Activated T-cell treated with anti-CD3 and anti-CD28 coated beads, Interleukin-2, amount 50 U/mL, for 4 hours (primary cell): ENCODE measurements around the gene EXD3. TPM values are rescaled to one million over a fixed set of nuclear protein-coding genes. Genes with fewer than 3 reads are reported as not detected.

Source experiments
- ATAC-seq, 2 donors: fragments of 200-7000 bp; cut with Tn5 transposase; one replicate each; pipeline ENCODE4 v1.10.0; 2021
- DNase-seq: peaks from one replicate; pipeline ENCODE4 v3.0.0-alpha.2; 2020
- H3K27me3 Mint-ChIP-seq: one replicate; pipeline ENCODE4 v1.8.0; 2021; ENCODE audit warnings: low read depth, mixed read lengths
- H3K36me3 Mint-ChIP-seq: one replicate; pipeline ENCODE4 v1.8.0; 2022; ENCODE audit warnings: mixed read lengths; ENCODE audit not compliant: insufficient read depth
- H3K4me1 Mint-ChIP-seq: one replicate; pipeline ENCODE4 v1.8.0; 2021; ENCODE audit warnings: low read depth, mixed read lengths
- H3K4me3 Mint-ChIP-seq: one replicate; pipeline ENCODE4 v1.8.0; 2021; ENCODE audit warnings: mild to moderate bottlenecking, moderate library complexity, mixed read lengths
- H3K9me3 Mint-ChIP-seq: one replicate; pipeline ENCODE4 v1.8.0; 2021; ENCODE audit warnings: mixed read lengths
- total RNA-seq, 3 donors: library from RNA; stranded (reverse); gene quantifications; one replicate each; pipeline ENCODE4 v1.2.1, GENCODE V29; 2021

EXD3 gene
- total RNA-seq, 3 donors from 2014 or later = 1.7 to 2.8 (median 2.5) TPM

DNA sequence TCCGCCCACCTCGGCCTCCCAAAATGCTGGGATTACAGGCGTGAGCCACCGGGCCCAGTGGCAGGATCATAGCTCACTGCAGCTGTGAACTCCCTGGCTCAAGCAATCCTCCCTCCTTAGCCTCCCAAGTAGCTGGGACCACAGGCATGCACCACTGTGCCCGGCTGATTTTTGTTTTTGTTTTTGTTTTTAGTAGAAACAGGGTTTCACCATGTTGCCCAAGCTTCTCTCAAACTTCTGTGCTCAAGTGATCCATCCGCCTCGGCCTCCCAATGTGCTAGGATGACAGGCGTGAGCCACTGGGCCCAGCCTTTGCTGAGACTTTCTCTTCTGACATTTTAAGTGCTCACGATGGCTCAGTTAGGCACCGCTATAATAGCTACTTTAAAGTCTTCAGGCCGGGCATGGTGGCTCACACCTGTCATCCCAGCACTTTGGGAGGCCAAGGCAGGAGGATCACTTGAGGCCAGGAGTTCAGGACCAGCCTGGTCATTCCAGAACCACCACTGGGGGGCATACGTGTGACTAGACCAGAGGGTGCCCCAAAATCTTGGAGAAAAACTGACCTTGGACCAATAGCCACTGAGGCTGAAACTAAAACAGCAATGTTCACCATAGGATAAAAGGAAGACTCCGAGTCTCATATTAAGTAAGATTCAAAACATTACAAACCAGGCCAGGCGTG, 21.3 kb upstream of the EXD3 start:
- H3K36me3 Mint-ChIP-seq = no peaks in the 10 kb centered on the region
- peaks cover 16% of the 10 kb centered on the region for H3K27me3 Mint-ChIP-seq
- H3K4me1 Mint-ChIP-seq = peaks cover 15% of the 10 kb centered on the region
- H3K9me3 Mint-ChIP-seq = no peaks in the 10 kb centered on the region
- no peak overlapping the region for H3K4me3 Mint-ChIP-seq
- ATAC-seq (no peak), DNase-seq (no peak)

GRCh38 chr9:137441935-137442321, 19.0 kb upstream of the EXD3 start:
- H3K4me1 Mint-ChIP-seq = peaks cover 13% of the 10 kb centered on the region
- H3K9me3 Mint-ChIP-seq = no peaks in the 10 kb centered on the region
- ATAC-seq = no peak
- no peak for DNase-seq
- H3K4me3 Mint-ChIP-seq = peak overlapping the region; percentile 59
- H3K36me3 Mint-ChIP-seq = no peaks in the 10 kb centered on the region
- H3K27me3 Mint-ChIP-seq = peaks cover 16% of the 10 kb centered on the region

DNA sequence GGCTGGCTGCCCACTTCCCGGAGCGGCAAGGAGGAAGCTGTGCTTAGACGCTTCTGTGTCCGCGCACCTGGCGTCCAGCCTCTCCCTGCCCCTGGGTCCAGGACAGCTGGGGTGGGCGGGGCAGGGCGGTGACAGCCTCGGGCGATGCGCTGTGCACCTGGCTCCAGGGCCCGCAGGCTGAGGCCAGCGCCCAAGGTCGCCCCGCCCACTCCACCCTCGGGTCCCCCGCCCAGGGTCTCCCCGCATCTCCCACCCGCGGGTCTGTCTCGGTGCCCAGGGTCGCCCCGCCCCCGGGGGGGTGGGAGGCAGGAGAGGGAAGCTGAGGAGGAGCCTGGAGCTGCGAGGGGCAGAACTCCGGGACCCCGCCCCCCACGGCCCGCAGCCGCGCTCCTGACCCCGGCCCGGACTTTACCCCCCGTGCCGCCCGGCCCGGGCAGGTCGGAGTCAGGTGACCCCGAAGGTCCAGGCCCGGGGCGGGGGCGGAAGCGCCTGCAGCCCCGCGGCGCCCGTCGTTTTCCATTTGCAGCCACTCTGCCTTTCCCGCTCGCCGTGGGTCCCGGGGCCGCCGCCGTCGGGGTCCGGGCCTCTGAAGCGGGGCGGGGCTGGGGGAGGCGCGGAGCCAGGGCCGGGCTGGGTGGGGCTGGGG, 18.4 kb upstream of the EXD3 start, which contains the start of gene ENTPD8:
ENTPD8 (minus strand) TSS at position 69 of the 646 bp plus-strand sequence. CDS start 3,072 bp downstream, outside the sequence.
- no peaks in the 10 kb centered on the region for H3K9me3 Mint-ChIP-seq

GRCh38 chr9:137439158-137439714, 16.3 kb upstream of the EXD3 start:
- Mint-ChIP-seq H3K9me3 (no peaks in the 10 kb centered on the region), H3K36me3 (no peaks in the 10 kb centered on the region), H3K27me3 (peaks cover 15% of the 10 kb centered on the region), H3K4me1 (peaks cover 3% of the 10 kb centered on the region), H3K4me3 (no peak overlapping the region)
- DNase-seq = no peak
- ATAC-seq = no peak

More for the DNA sequence above, 18.4 kb upstream of the EXD3 start, which contains the start of gene ENTPD8:
- H3K36me3 Mint-ChIP-seq = no peaks in the 10 kb centered on the region
- ATAC-seq = peak; percentile 22 to 28
- peak within 1 kb of the TSS; percentile 59 for H3K4me3 Mint-ChIP-seq
- H3K27me3 Mint-ChIP-seq = peaks cover 16% of the 10 kb centered on the region
- H3K4me1 Mint-ChIP-seq = peaks cover 13% of the 10 kb centered on the region
- no peak for DNase-seq

- H3K4me1 Mint-ChIP-seq = peaks cover 3% of the 10 kb centered on the region
- H3K4me3 Mint-ChIP-seq = no peak overlapping the region
- ATAC-seq = no peak
- no peak for DNase-seq
- peaks cover 15% of the 10 kb centered on the region for H3K27me3 Mint-ChIP-seq
- H3K9me3 Mint-ChIP-seq = no peaks in the 10 kb centered on the region
- H3K36me3 Mint-ChIP-seq = no peaks in the 10 kb centered on the region
These were observed 15.7 kb upstream of the EXD3 start for GRCh38 chr9:137438591-137439157.

DNA sequence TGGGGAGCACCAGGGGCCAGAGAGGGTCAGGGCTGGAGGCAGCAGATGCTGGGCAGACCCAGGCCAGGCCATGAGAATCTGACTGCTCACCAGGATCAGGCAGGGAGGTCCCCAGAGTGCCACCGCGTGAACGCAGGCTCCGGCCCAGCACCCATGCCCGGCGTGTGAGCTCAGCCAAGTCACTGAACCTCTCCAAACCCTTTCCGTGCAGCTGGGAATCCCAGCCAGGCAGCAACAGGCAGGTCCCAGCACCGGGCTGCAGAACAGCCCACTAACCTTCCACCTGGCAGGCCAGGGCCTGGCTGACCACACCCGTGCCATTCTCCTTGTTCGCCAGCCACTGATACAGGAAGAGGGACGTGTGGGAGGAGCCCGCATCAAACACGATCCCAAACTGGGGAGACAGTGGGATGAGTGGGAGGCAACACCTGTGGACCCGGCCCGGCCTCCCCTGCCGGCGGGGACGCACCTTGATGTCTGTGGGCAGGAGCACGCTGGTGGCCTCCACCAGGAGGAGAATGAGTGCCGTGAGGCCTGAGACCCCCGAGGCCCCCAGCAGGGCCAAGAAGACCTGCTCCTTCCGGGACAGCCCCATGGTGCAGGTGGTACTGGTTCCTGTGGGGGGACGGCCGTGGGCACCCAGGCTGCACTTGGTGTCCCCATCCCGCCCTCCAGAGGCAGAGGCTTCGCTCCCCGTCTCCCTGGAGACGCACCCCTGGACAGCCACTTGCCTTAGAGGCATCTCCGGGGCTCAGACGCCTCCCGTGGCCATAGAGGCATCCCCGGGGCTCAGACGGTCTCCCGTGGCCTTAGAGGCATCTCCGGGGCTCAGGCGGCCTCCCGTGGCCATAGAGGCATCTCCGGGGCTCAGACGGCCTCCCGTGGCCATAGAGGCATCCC, 15.0 kb upstream of the EXD3 start:
- Mint-ChIP-seq H3K27me3 (peaks cover 12% of the 10 kb centered on the region), H3K4me3 (no peak overlapping the region), H3K9me3 (no peaks in the 10 kb centered on the region), H3K4me1 (peaks cover 3% of the 10 kb centered on the region), H3K36me3 (no peaks in the 10 kb centered on the region)
- no peak for ATAC-seq
- DNase-seq = no peak

DNA sequence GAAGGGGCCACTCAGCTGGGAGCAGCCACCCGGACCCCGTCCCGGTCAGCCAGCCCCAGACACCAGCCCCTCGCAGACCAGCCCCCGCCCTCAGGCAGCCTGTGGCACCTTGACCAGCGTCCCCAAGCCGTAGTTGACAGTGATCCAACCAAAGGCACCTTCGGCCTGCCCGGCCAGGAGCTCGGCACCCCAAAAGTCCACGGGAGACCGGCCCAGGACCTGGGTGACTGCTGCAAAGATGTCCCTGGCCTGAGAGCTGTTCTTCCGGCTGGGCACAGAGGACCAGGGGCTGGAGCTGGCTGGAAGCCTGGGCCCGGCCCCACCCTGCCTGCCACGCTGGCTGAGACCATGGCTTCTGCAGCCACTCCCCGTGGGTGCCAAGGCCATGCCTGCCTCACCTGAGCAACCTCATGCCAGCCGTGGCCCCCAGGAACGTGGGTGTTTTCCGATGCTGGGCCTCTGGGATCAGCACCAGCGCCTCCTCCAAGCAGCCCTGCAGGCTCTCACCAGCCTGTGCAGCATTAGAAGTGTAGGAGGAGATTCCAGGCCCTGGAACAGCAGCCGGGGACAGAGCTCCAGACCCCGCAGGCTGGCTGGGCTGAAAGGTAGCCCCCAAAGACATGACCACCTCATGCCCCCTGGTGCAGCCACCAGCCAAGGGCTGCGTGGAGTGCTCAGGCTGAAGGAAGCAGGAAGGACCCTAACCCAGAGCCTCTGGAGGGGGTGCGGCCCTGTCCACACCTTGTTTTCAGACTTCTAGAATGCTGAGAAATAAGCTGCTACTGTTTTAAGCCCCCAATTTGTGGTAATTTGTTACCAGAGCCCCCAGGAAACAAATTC, 14.0 kb upstream of the EXD3 start:
- peaks cover 2% of the 10 kb centered on the region for H3K4me1 Mint-ChIP-seq
- no peaks in the 10 kb centered on the region for H3K9me3 Mint-ChIP-seq
- DNase-seq = no peak
- H3K27me3 Mint-ChIP-seq = peaks cover 6% of the 10 kb centered on the region
- H3K4me3 Mint-ChIP-seq = no peak overlapping the region
- ATAC-seq = no peak
- H3K36me3 Mint-ChIP-seq = no peaks in the 10 kb centered on the region

GRCh38 chr9:137435980-137436760, 13.2 kb upstream of the EXD3 start:
- Mint-ChIP-seq H3K36me3 (no peaks in the 10 kb centered on the region), H3K4me3 (no peak overlapping the region), H3K27me3 (peaks cover 4% of the 10 kb centered on the region), H3K4me1 (no peaks in the 10 kb centered on the region), H3K9me3 (no peaks in the 10 kb centered on the region)
- DNase-seq (no peak), ATAC-seq (no peak)

DNA sequence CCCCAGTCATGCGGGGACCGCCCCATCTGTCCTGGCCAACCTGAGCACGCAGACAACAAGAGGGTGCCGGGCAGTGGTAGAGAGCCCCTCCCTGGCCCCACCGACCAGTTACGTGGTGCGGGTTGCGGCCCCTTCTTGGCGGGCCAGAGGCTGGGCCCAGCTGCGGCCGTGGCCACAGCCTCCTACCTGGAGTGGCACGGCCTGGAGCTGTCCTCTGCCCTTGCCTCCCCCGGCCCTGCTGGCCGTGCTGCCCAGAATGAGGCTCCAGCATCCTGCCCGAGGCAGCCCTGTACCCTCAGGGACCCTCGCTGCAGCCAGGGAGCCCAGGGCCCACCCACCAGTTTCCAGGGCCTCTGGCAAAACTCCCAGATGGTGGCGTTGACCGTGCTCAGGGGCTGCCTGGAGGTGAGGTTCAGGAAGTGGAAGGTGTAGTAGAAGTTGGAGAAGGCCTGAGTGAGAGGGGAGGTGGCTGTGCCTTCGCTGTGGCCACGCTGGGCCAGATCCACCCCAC, 12.5 kb upstream of the EXD3 start:
- H3K4me3 Mint-ChIP-seq = no peak overlapping the region
- H3K9me3 Mint-ChIP-seq = no peaks in the 10 kb centered on the region
- H3K4me1 Mint-ChIP-seq = no peaks in the 10 kb centered on the region
- DNase-seq (no peak), ATAC-seq (no peak)
- H3K36me3 Mint-ChIP-seq = no peaks in the 10 kb centered on the region
- H3K27me3 Mint-ChIP-seq = peaks cover 4% of the 10 kb centered on the region

GRCh38 chr9:137434498-137435380, 11.8 kb upstream of the EXD3 start:
- H3K27me3 Mint-ChIP-seq = peaks cover 4% of the 10 kb centered on the region
- ATAC-seq (no peak), DNase-seq (no peak)
- H3K4me1 Mint-ChIP-seq = no peaks in the 10 kb centered on the region
- no peaks in the 10 kb centered on the region for H3K9me3 Mint-ChIP-seq
- no peaks in the 10 kb centered on the region for H3K36me3 Mint-ChIP-seq
- H3K4me3 Mint-ChIP-seq = no peak overlapping the region

- ATAC-seq (no peak), DNase-seq (no peak)
- Mint-ChIP-seq H3K36me3 (no peaks in the 10 kb centered on the region), H3K9me3 (no peaks in the 10 kb centered on the region), H3K4me1 (no peaks in the 10 kb centered on the region), H3K4me3 (no peak overlapping the region), H3K27me3 (no peaks in the 10 kb centered on the region)
These were observed 11.0 kb upstream of the EXD3 start for GRCh38 chr9:137433916-137434431.
